ENCODE measurements around the gene CLDN3.

Gene CLDN3

GRCh38 chr7:73738612-73739386 is 31.3 kb downstream of the CLDN3 start, which contains the start of gene ABHD11:
Gene ABHD11, minus strand, starts transcription at chr7:73738802. Its CDS starts 32 bp downstream, at chr7:73738770.
- H3K27ac ChIP-seq, result peak within 1 kb of the TSS; percentile 99
- TF ChIP-seq, protein P1, sequence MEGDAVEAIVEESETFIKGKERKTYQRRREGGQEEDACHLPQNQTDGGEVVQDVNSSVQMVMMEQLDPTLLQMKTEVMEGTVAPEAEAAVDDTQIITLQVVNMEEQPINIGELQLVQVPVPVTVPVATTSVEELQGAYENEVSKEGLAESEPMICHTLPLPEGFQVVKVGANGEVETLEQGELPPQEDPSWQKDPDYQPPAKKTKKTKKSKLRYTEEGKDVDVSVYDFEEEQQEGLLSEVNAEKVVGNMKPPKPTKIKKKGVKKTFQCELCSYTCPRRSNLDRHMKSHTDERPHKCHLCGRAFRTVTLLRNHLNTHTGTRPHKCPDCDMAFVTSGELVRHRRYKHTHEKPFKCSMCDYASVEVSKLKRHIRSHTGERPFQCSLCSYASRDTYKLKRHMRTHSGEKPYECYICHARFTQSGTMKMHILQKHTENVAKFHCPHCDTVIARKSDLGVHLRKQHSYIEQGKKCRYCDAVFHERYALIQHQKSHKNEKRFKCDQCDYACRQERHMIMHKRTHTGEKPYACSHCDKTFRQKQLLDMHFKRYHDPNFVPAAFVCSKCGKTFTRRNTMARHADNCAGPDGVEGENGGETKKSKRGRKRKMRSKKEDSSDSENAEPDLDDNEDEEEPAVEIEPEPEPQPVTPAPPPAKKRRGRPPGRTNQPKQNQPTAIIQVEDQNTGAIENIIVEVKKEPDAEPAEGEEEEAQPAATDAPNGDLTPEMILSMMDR (conservative IDR thresholded peaks at IDR 0.05), result no peak

DNA sequence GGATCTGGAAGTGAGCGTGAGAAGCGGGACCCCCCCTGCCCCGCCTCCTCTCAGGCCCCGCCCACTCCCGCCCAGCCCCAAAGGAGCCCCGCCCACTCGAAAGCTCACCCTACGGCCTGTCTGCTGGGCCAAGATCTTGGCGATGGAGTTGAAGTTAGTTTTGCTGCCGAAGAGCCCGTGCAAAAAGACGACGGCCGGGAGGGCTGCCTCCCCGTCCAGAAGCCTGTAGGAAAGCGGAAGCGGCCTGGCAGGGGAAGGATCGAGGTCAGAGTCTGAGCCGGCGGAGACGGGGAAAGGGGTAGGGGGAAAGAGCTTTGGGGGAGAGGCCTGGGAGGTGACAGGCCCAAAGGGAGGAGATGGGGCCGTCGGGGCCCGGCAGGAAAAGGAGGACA is 31.9 kb downstream of the CLDN3 start:
- H3K27ac ChIP-seq, result peak overlapping the region; percentile 99
- TF ChIP-seq, protein P1 (conservative IDR thresholded peaks at IDR 0.05), result no peak

- peak overlapping the region; percentile 99 for H3K27ac ChIP-seq
- TF ChIP-seq, protein P1 (conservative IDR thresholded peaks at IDR 0.05), result no peak
These were observed 32.4 kb downstream of the CLDN3 start for GRCh38 chr7:73737491-73738219.

DNA sequence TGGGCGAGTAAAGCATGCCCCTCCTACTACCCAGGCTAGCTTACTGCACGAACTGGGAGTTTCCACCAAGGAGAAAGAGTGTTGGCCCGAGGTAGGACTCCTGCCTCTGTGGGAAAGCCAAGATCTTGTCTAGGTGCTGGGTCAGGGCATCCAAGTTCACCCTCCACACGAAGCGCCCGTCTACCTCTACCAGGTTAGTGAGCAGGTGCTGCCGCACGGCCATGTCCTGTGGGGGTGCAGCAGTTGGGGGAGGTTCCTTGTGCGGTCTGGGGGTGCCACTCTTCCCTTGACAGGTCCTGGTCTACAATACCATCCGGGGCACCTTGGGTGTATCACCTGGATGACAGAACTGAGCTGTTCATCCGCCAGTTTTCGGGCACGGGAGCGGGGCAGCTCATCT is 33.2 kb downstream of the CLDN3 start:
- H3K27ac ChIP-seq, result peak overlapping the region; percentile 99; the same call in 1 of the 2 replicates
- TF ChIP-seq, protein P1 (conservative IDR thresholded peaks at IDR 0.05), result no peak

DNA sequence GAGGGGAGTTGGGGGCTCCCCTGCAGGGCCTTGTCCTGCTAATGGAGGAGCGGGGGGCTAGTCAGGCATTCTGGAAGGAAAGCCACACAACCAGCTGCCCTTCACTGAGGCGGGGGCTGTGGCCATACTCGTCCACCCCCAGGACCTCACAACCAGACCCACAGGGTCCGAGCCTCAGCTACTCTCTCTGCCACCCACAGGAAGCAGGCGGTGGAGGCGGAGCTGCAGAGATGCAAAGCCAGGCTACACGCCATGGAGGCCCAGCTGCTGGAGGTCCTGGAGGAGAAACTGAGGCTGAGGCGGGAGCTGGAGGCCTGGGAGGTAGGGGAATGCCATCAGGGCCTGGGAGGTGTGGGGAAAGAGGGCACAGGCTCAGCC is 34.6 kb downstream of the CLDN3 start:
- TF ChIP-seq, protein P1 (conservative IDR thresholded peaks at IDR 0.05), result no peak
- H3K27ac ChIP-seq, result peak overlapping the region; percentile 51

- H3K27ac ChIP-seq, result peak overlapping the region; percentile 51
- TF ChIP-seq, protein P1 (conservative IDR thresholded peaks at IDR 0.05), result peak; percentile 89
These were observed 35.2 kb downstream of the CLDN3 start for GRCh38 chr7:73734619-73735527.

All from VCaP (cell line).